GM23338 (cell line): Measurements from ENCODE around the gene CPSF6. TPM values are rescaled to one million over a fixed set of nuclear protein-coding genes. Genes with fewer than 3 reads are reported as not detected.

ENCODE experiments used
- ATAC-seq: fragments of 200-7000 bp; cut with Tn5 transposase; 3 replicates; pipeline ENCODE4 v1.9.1; 2020
- DNase-seq: peaks from one replicate; pipeline ENCODE4 v3.0.0-alpha.2; 2015; ENCODE audit warnings: low spot score
- H2AFZ ChIP-seq: fragments of 200-600 bp; sonication (generic); 2 replicates; pipeline ENCODE4 v1.8.0; 2016; ENCODE audit warnings: antibody characterized with exemption, mild to moderate bottlenecking, moderate library complexity
- H3F3A ChIP-seq: fragments of 200-600 bp; sonication (generic); replicated peaks from 2 replicates; pipeline ENCODE4 v1.8.0; 2017; ENCODE audit warnings: antibody characterized with exemption, mixed run types, low read depth
- H3K27ac ChIP-seq: fragments of 200-600 bp; sonication (generic); 2 replicates; pipeline ENCODE4 v1.6.1; 2016; ENCODE audit warnings: low read depth
- H3K27me3 ChIP-seq: fragments of 200-600 bp; sonication (generic); 2 replicates; pipeline ENCODE4 v1.8.0; 2016; ENCODE audit warnings: mild to moderate bottlenecking, mixed run types, moderate library complexity; ENCODE audit not compliant: insufficient read depth
- H3K36me3 ChIP-seq: fragments of 200-600 bp; sonication (generic); 2 replicates; pipeline ENCODE4 v1.8.0; 2016; ENCODE audit warnings: mild to moderate bottlenecking; ENCODE audit not compliant: insufficient read depth
- H3K4me1 ChIP-seq: fragments of 200-600 bp; sonication (generic); 2 replicates; pipeline ENCODE4 v1.8.0; 2016; ENCODE audit warnings: mild to moderate bottlenecking, moderate library complexity; ENCODE audit not compliant: insufficient read depth
- H3K4me2 ChIP-seq: fragments of 200-600 bp; sonication (generic); 2 replicates; pipeline ENCODE4 v1.7.1; 2017; ENCODE audit warnings: mixed run types
- H3K4me3 ChIP-seq: fragments of 200-600 bp; sonication (generic); 2 replicates; pipeline ENCODE4 v1.6.1; 2016; ENCODE audit warnings: mixed run types
- H3K79me2 ChIP-seq: fragments of 200-600 bp; sonication (generic); replicated peaks from 2 replicates; pipeline ENCODE4 v1.8.0; 2017; ENCODE audit warnings: mild to moderate bottlenecking; ENCODE audit not compliant: insufficient read depth
- H3K9me2 ChIP-seq: fragments of 200-600 bp; sonication (generic); 2 replicates; pipeline ENCODE4 v1.8.0; 2017; ENCODE audit not compliant: insufficient read depth
- H4K20me1 ChIP-seq: fragments of 200-600 bp; sonication (generic); replicated peaks from 2 replicates; pipeline ENCODE4 v1.8.0; 2017; ENCODE audit warnings: mild to moderate bottlenecking; ENCODE audit not compliant: insufficient read depth
- H3K27ac Mint-ChIP-seq: 2 replicates; pipeline ENCODE4 v1.8.0; 2020; ENCODE audit warnings: inconsistent platforms, mild to moderate bottlenecking, moderate library complexity, mixed read lengths
- H3K27me3 Mint-ChIP-seq: 3 replicates; pipeline ENCODE4 v1.8.0; 2022; ENCODE audit warnings: low read depth, mild to moderate bottlenecking, moderate library complexity, mixed read lengths, inconsistent platforms; ENCODE audit not compliant: insufficient read depth, poor library complexity
- H3K36me3 Mint-ChIP-seq: 3 replicates; pipeline ENCODE4 v1.8.0; 2021; ENCODE audit warnings: low read depth, mild to moderate bottlenecking, inconsistent platforms, moderate library complexity, mixed read lengths
- H3K4me1 Mint-ChIP-seq: 3 replicates; pipeline ENCODE4 v1.8.0; 2020; ENCODE audit warnings: mild to moderate bottlenecking, inconsistent platforms, mixed read lengths
- H3K4me3 Mint-ChIP-seq: 3 replicates; pipeline ENCODE4 v1.8.0; 2021; ENCODE audit warnings: moderate library complexity, mild to moderate bottlenecking, inconsistent platforms, mixed read lengths
- H3K9me3 Mint-ChIP-seq: 3 replicates; pipeline ENCODE4 v1.8.0; 2020; ENCODE audit warnings: moderate library complexity, mild to moderate bottlenecking, inconsistent platforms, mixed read lengths
- CREB1 ChIP-seq: fragments of 250-450 bp; sonication (Bioruptor Pico); IDR thresholded peaks from 2 replicates; pipeline ENCODE4 v1.5.0; 2020; ENCODE audit warnings: low read depth, mild to moderate bottlenecking, moderate library complexity
- CTCF ChIP-seq, 2 experiments: fragments of 200-600 bp in 1 of 2; sonication (generic) in 1 of 2; conservative IDR thresholded peaks; 2 replicates each; pipeline versions ENCODE4 v1.5.1 to v1.6.1; 2016 to 2017; ENCODE audit warnings: antibody characterized with exemption in 2 of 2, low read depth in 2 of 2, mild to moderate bottlenecking in 2 of 2, moderate library complexity in 1 of 2
- JUNB ChIP-seq: IDR thresholded peaks from one replicate; pipeline ENCODE4 v1.6.1; 2016; ENCODE audit warnings: antibody characterized with exemption; ENCODE audit not compliant: unreplicated experiment
- POLR2AphosphoS5 ChIP-seq: IDR thresholded peaks from 2 replicates; pipeline ENCODE4 v1.6.1; 2016; ENCODE audit warnings: antibody characterized with exemption, low read depth
- REST ChIP-seq: IDR thresholded peaks from one replicate; pipeline ENCODE4 v1.6.1; 2018; ENCODE audit warnings: antibody characterized with exemption; ENCODE audit not compliant: unreplicated experiment
- ZNF331 ChIP-seq: fragments of 250-450 bp; sonication (Bioruptor Pico); IDR thresholded peaks from 2 replicates; pipeline ENCODE4 v1.5.0; 2020; ENCODE audit warnings: low read depth, mild to moderate bottlenecking, moderate library complexity
- polyA plus RNA-seq: library from polyadenylated mRNA; unstranded; fragments of >200 nt; fragmentation: Nextera tagmentation; extraction: Ambion mirVana; gene quantifications from 2 replicates; pipeline ENCODE4 v1.2.1, GENCODE V29; 2016
- total RNA-seq: library from RNA; depleted of rRNA; stranded (reverse); fragments of >200 nt; shearing (Covaris generic); gene quantifications from 2 replicates; pipeline ENCODE4 v1.2.3, GENCODE V29; 2014

Gene CPSF6
- total and polyA plus RNA-seq, 2 experiments from 2014 or later = 80.7 to 136 TPM

GRCh38 chr12:69309461-69309860 lies 70.1 kb downstream of the CPSF6 start:
- H3K4me1 ChIP-seq = no peaks in the 10 kb centered on the region

More at GRCh38 chr12:69309461-69309860, 70.1 kb downstream of the CPSF6 start:
- Histone ChIP-seq H4K20me1 (no peaks in the 10 kb centered on the region), H3K4me3 (no peak overlapping the region), H3K4me2 (no peak overlapping the region), H3K79me2 (no peaks in the 10 kb centered on the region), H3K27ac (no peak overlapping the region), H3K36me3 (no peaks in the 10 kb centered on the region; the same call in 1 of the 2 replicates), H2AFZ (no peak overlapping the region), H3K9me2 (no peaks in the 10 kb centered on the region), H3F3A (no peaks in the 10 kb centered on the region), H3K27me3 (no peaks in the 10 kb centered on the region)
- Mint-ChIP-seq H3K9me3 (peaks cover 24% of the 10 kb centered on the region), H3K4me1 (no peaks in the 10 kb centered on the region), H3K27me3 (no peaks in the 10 kb centered on the region), H3K4me3 (no peak overlapping the region), H3K27ac (no peak overlapping the region), H3K36me3 (no peaks in the 10 kb centered on the region; the same call in 1 of the 3 replicates)
- no peak for ATAC-seq
- no peak for TF ChIP-seq CREB1 (CRISPR knock-in tag)
- no peak for TF ChIP-seq CTCF (conservative IDR thresholded peaks at IDR 0.05; ENCODE audit: low read depth in 2 of 2)
- TF ChIP-seq ZNF331 (CRISPR knock-in tag) = no peak
- TF ChIP-seq POLR2AphosphoS5 = no peak
- no peak for TF ChIP-seq REST
- no peak for TF ChIP-seq JUNB
- DNase-seq = no peak
